PC-3 (cell line): ENCODE measurements around the gene ATG4B. TPM values are rescaled to one million over a fixed set of nuclear protein-coding genes. Genes with fewer than 3 reads are reported as not detected.

ENCODE experiments used
- ATAC-seq: fragments of 200-7000 bp; cut with Tn5 transposase; 2 replicates; pipeline ENCODE4 v1.9.1; 2020; ENCODE audit warnings: mild to moderate bottlenecking, moderate library complexity
- BruUV-seq: library from RNA; stranded (reverse); fragments of 400-500 nt; replicated peaks from 2 replicates; lab custom pipeline; 2021; lab: Mats Ljungman, UMichigan
- CTCF ChIA-PET: fragments of 300-600 bp; sonication (Branson Sonifier 250); formaldehyde crosslinking; loops from one replicate; lab custom pipeline; 2022; ENCODE audit warnings: antibody characterized with exemption; lab: Charles Lee
- POLR2A ChIA-PET: fragments of 300-600 bp; sonication (Branson Sonifier 250); formaldehyde crosslinking; loops from one replicate; lab custom pipeline; 2022; ENCODE audit warnings: antibody characterized with exemption; ENCODE audit not compliant: unreplicated experiment; lab: Charles Lee
- DNase-seq: peaks from one replicate; pipeline ENCODE4 v3.0.0-alpha.2; 2015
- H2AFZ ChIP-seq: fragments of 300-600 bp; sonication (generic); 2 replicates; pipeline ENCODE4 v1.6.0; 2016; ENCODE audit warnings: antibody characterized with exemption, low read length
- H3F3A ChIP-seq: fragments of 300-600 bp; sonication (generic); one replicate; pipeline ENCODE4 v1.6.0; 2017; ENCODE audit warnings: antibody characterized with exemption, low read length, control low read depth, mild to moderate bottlenecking; ENCODE audit not compliant: unreplicated experiment
- H3K27ac ChIP-seq: fragments of 300-600 bp; sonication (generic); 2 replicates; pipeline ENCODE4 v1.5.1; 2016; ENCODE audit warnings: mild to moderate bottlenecking, low read length
- H3K27me3 ChIP-seq: fragments of 300-600 bp; sonication (generic); 2 replicates; pipeline ENCODE4 v1.6.1; 2016; ENCODE audit warnings: low read length, mixed read lengths
- H3K36me3 ChIP-seq: fragments of 300-600 bp; sonication (generic); 2 replicates; pipeline ENCODE4 v1.6.1; 2016; ENCODE audit warnings: low read depth, mixed run types, low read length, mixed read lengths
- H3K4me1 ChIP-seq: fragments of 300-600 bp; sonication (generic); 2 replicates; pipeline ENCODE4 v1.5.1; 2016; ENCODE audit warnings: low read length; ENCODE audit not compliant: insufficient read depth
- H3K4me2 ChIP-seq: fragments of 300-600 bp; sonication (generic); 2 replicates; pipeline ENCODE4 v1.6.0; 2016; ENCODE audit warnings: low read length
- H3K4me3 ChIP-seq: fragments of 300-600 bp; sonication (generic); 2 replicates; pipeline ENCODE4 v1.5.1; 2016; ENCODE audit warnings: mild to moderate bottlenecking, low read length, mixed read lengths
- H3K79me2 ChIP-seq: fragments of 300-600 bp; sonication (generic); 2 replicates; pipeline ENCODE4 v1.6.1; 2017; ENCODE audit warnings: low read length, mixed read lengths
- H3K9ac ChIP-seq: fragments of 300-600 bp; sonication (generic); 2 replicates; pipeline ENCODE4 v1.6.0; 2016; ENCODE audit warnings: mild to moderate bottlenecking, low read length
- H3K9me2 ChIP-seq: fragments of 300-600 bp; sonication (generic); replicated peaks from 2 replicates; pipeline ENCODE4 v1.6.1; 2016; ENCODE audit warnings: mixed run types, low read length, mixed read lengths
- H3K9me3 ChIP-seq: fragments of 300-600 bp; sonication (generic); 2 replicates; pipeline ENCODE4 v1.6.1; 2016; ENCODE audit warnings: low read length, mixed read lengths
- H4K20me1 ChIP-seq: fragments of 300-600 bp; sonication (generic); 2 replicates; pipeline ENCODE4 v1.6.1; 2016; ENCODE audit warnings: low read length, mixed read lengths
- CTCF ChIP-seq: fragments of 300-600 bp; sonication (generic); conservative IDR thresholded peaks from 2 replicates; pipeline ENCODE4 v1.5.1; 2017; ENCODE audit warnings: antibody characterized with exemption, low read depth, mild to moderate bottlenecking, low read length
- EZH2 ChIP-seq: fragments of 300-600 bp; sonication (generic); IDR thresholded peaks from one replicate; pipeline ENCODE4 v1.6.1; 2017; ENCODE audit warnings: antibody characterized with exemption, mild to moderate bottlenecking, low read length; ENCODE audit not compliant: unreplicated experiment
- EZH2phosphoT487 ChIP-seq: fragments of 300-600 bp; sonication (generic); IDR thresholded peaks from 2 replicates; pipeline ENCODE4 v1.6.1; 2018; ENCODE audit warnings: mild to moderate bottlenecking, antibody characterized with exemption, low read length, borderline replicate concordance
- intact Hi-C: fragments of 100-400 bp; cut with micrococcal nuclease; formaldehyde crosslinking; loops from 2 replicates; pipeline ENCODE4 v1.9.0; 2023
- total RNA-seq: library from RNA; depleted of rRNA; stranded (reverse); fragments of >200 nt; gene quantifications from 2 replicates; pipeline ENCODE4 v1.2.3, GENCODE V29; 2014

Gene ATG4B
- total RNA-seq, 1 experiment from 2014 or later, result 83.0 TPM

GRCh38 chr2:241608881-241609280 is 28.6 kb upstream of the ATG4B start:
- Histone ChIP-seq H3K36me3 (no peaks in the 10 kb centered on the region; the same call in 1 of the 2 replicates), H3K4me3 (no peak overlapping the region), H2AFZ (no peak overlapping the region), H3K9ac (no peak overlapping the region), H3K4me1 (no peaks in the 10 kb centered on the region), H3K27ac (no peak overlapping the region), H3K4me2 (no peak overlapping the region), H3K27me3 (no peaks in the 10 kb centered on the region), H4K20me1 (no peaks in the 10 kb centered on the region), H3K79me2 (peaks cover 26% of the 10 kb centered on the region), H3K9me2 (no peaks in the 10 kb centered on the region), H3K9me3 (no peaks in the 10 kb centered on the region), H3F3A (no peaks in the 10 kb centered on the region)
- BruUV-seq, result no TSS peak
- no peak for DNase-seq
- intact Hi-C loops, result no loop called here
- TF ChIP-seq EZH2phosphoT487 (no peak), CTCF (no peak), EZH2 (no peak)
- POLR2A ChIA-PET, result no interaction called here
- ATAC-seq, result no peak
- CTCF ChIA-PET, result no interaction called here

GRCh38 chr2:241609859-241610793 is 27.4 kb upstream of the ATG4B start:
- DNase-seq (no peak), ATAC-seq (no peak)
- Histone ChIP-seq H3F3A (no peaks in the 10 kb centered on the region), H3K36me3 (no peaks in the 10 kb centered on the region; the same call in 1 of the 2 replicates), H3K4me2 (no peak overlapping the region), H3K27ac (no peak overlapping the region), H3K9me3 (no peaks in the 10 kb centered on the region), H2AFZ (no peak overlapping the region), H3K4me1 (no peaks in the 10 kb centered on the region), H3K79me2 (peaks cover 34% of the 10 kb centered on the region), H3K27me3 (no peaks in the 10 kb centered on the region), H3K4me3 (no peak overlapping the region), H3K9ac (no peak overlapping the region), H4K20me1 (no peaks in the 10 kb centered on the region), H3K9me2 (no peaks in the 10 kb centered on the region)
- intact Hi-C loops, result no loop called here
- CTCF ChIA-PET, result no interaction called here
- no TSS peak for BruUV-seq
- TF ChIP-seq CTCF (no peak), EZH2phosphoT487 (no peak), EZH2 (no peak)
- POLR2A ChIA-PET, result no interaction called here

- Histone ChIP-seq H3K27me3 (no peaks in the 10 kb centered on the region), H3K79me2 (peaks cover 44% of the 10 kb centered on the region), H3K9me2 (no peaks in the 10 kb centered on the region), H4K20me1 (no peaks in the 10 kb centered on the region), H3K9ac (no peak overlapping the region), H3K4me1 (no peaks in the 10 kb centered on the region), H3K4me2 (no peak overlapping the region), H3K9me3 (no peaks in the 10 kb centered on the region), H3F3A (no peaks in the 10 kb centered on the region), H2AFZ (no peak overlapping the region), H3K27ac (no peak overlapping the region), H3K36me3 (no peaks in the 10 kb centered on the region), H3K4me3 (no peak overlapping the region)
- no peak for TF ChIP-seq CTCF
- no peak for TF ChIP-seq EZH2phosphoT487
- no peak for TF ChIP-seq EZH2
- POLR2A ChIA-PET, result no interaction called here
- no TSS peak for BruUV-seq
- intact Hi-C loops, result no loop called here
- CTCF ChIA-PET, result no interaction called here
- DNase-seq (no peak), ATAC-seq (no peak)
These were observed 26.4 kb upstream of the ATG4B start for GRCh38 chr2:241611062-241611461.
